GM12891 (cell line): ENCODE data around the gene ZNF391. TPM values are rescaled to one million over a fixed set of nuclear protein-coding genes. Genes with fewer than 3 reads are reported as not detected.
"Not testable (repeated sequence)": the region's sequence is repeated elsewhere in the genome, so short reads cannot be mapped to it uniquely, and the experiment has no call there.

Experiments
- DNase-seq: peaks from one replicate; pipeline ENCODE4 v3.0.0; 2011; ENCODE audit warnings: low spot score; ENCODE audit not compliant: insufficient read length
- FAIRE-seq: peaks from 2 replicates; lab custom pipeline; 2011; peaks lifted over from hg19 to GRCh38; lab: Jason Lieb, UNC
- PAX5 ChIP-seq: IDR thresholded peaks from 2 replicates; pipeline ENCODE4 v1.6.1; 2011; ENCODE audit warnings: low read length, moderate library complexity, mild to moderate bottlenecking; ENCODE audit not compliant: insufficient read depth, severe bottlenecking
- POLR2A ChIP-seq: IDR thresholded peaks from 2 replicates; pipeline ENCODE4 v1.6.1; 2011; ENCODE audit warnings: low read depth, low read length, control low read depth
- POLR2AphosphoS5 ChIP-seq: IDR thresholded peaks from 2 replicates; pipeline ENCODE4 v1.6.1; 2011; ENCODE audit warnings: low read depth, low read length, control low read depth
- POU2F2 ChIP-seq: IDR thresholded peaks from 2 replicates; pipeline ENCODE4 v1.6.1; 2011; ENCODE audit warnings: low read depth, mild to moderate bottlenecking, control low read depth, low read length, moderate library complexity
- SPI1 ChIP-seq: IDR thresholded peaks from 2 replicates; pipeline ENCODE4 v1.6.1; 2011; ENCODE audit warnings: low read depth, low read length, control low read depth
- TAF1 ChIP-seq: IDR thresholded peaks from 2 replicates; pipeline ENCODE4 v1.6.1; 2011; ENCODE audit warnings: low read depth, low read length, control low read depth
- polyA plus RNA-seq: library from polyadenylated mRNA; unstranded; fragments of >200 nt; gene quantifications from one replicate; pipeline ENCODE4 v1.2.1, GENCODE V29; 2012; ENCODE audit warnings: low read depth, missing spikeins, inconsistent platforms; ENCODE audit not compliant: missing spikeins

The ZNF391 gene
- 1.1 TPM for polyA plus RNA-seq

- FAIRE-seq (peak; percentile 91), DNase-seq (peak; percentile 67)
- TF ChIP-seq PAX5 (no peak), SPI1 (no peak), POU2F2 (no peak), POLR2AphosphoS5 (peak; percentile 80), POLR2A (peak; percentile 82), TAF1 (peak; percentile 86)
These were observed at the start of gene ZNF391 for GRCh38 chr6:27388293-27389197. TSS of gene ZNF391 (plus strand) at chr6:27388759. CDS start at chr6:27400371, 11,612 bp downstream.

DNA sequence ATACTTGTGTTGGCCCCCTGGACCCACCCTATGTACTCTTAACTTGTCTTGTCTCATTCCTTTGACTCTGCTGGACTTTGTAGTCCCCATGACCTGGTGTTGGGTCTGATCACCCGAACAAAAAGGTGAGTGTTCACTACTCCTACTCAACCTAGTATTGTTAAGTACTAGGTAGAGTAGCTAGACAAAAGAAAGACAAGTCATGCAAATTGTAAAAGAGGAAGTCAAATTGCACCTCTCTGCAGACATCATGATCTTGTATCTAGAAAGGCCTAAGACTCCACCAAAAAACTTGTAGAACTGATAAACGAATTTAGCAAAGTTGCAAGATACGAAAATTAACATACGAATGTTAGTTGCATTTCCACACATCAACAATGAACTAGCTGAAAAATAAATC is 35.7 kb upstream of the ZNF391 start:
- FAIRE-seq, result no peak
- TF ChIP-seq TAF1 (no peak), SPI1 (no peak), POLR2AphosphoS5 (no peak), PAX5 (no peak), POLR2A (no peak), POU2F2 (no peak)
- no peak for DNase-seq

GRCh38 chr6:27358786-27359185 is 29.8 kb upstream of the ZNF391 start:
- FAIRE-seq (no peak), DNase-seq (no peak)
- TF ChIP-seq POLR2A, result no peak
- no peak for TF ChIP-seq POLR2AphosphoS5
- TF ChIP-seq TAF1, result no peak
- TF ChIP-seq SPI1, result no peak
- TF ChIP-seq POU2F2, result no peak
- no peak for TF ChIP-seq PAX5

GRCh38 chr6:27359231-27359630 is 29.3 kb upstream of the ZNF391 start:
- DNase-seq (no peak), FAIRE-seq (no peak)
- TF ChIP-seq POU2F2 (no peak), SPI1 (no peak), PAX5 (no peak)

- no peak for DNase-seq
- TF ChIP-seq TAF1 (no peak), POLR2A (no peak), POU2F2 (no peak), PAX5 (no peak), POLR2AphosphoS5 (no peak), SPI1 (no peak)
- no peak for FAIRE-seq
These were observed 20.4 kb upstream of the ZNF391 start for GRCh38 chr6:27368202-27368601.

DNA sequence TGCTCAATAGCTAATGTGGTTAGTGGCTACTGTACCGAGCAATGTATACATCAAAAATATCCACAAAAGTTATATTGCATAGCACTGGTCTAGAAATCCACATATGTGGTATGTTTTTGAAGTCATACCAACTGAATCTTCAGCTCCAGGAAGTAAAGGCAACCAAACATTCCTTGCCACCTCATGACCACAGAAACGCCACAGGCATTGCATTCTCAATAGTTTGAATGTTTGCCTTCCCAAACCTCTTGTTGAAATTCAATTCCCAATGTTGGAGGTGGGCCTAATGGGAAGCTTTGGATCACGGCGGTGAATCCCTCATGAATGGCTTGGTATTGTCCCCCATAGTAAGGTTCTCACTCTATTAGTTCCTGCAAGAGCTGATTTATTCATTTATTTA is 18.2 kb upstream of the ZNF391 start:
- FAIRE-seq, result no peak
- DNase-seq, result no peak
- TF ChIP-seq TAF1 (no peak), SPI1 (no peak), POLR2AphosphoS5 (no peak), POLR2A (no peak), POU2F2 (no peak), PAX5 (no peak)

GRCh38 chr6:27374824-27375612 is 13.5 kb upstream of the ZNF391 start:
- FAIRE-seq, result peak; percentile 80
- DNase-seq, result peak; percentile 40
- TF ChIP-seq POU2F2 (no peak), POLR2A (no peak), TAF1 (no peak), POLR2AphosphoS5 (no peak), SPI1 (no peak)

DNA sequence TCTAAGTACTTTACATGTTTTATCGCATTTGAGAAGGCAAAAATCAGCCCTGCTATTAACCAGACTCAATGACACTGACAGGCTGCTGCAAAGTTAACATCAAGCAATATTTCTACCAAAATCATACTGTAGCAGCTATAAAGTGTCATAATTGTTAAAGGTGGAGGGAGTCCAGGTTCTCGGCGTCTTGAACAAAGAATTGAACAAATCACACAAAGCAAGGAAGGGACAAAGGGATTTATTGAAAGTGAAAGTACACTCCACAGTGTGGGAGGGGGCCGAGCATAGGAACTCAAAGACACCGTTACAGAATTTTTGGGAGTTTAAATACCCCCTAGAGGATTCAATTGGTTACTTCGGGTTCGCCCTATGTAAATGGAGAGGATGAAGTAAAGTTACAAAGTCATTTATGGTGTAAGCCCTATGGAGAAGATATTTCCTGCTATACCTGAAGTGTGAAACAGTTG is 12.9 kb upstream of the ZNF391 start:
- DNase-seq (no peak), FAIRE-seq (no peak)
- TF ChIP-seq TAF1 (no peak), POLR2A (no peak), SPI1 (no peak), PAX5 (no peak), POLR2AphosphoS5 (no peak), POU2F2 (no peak)

DNA sequence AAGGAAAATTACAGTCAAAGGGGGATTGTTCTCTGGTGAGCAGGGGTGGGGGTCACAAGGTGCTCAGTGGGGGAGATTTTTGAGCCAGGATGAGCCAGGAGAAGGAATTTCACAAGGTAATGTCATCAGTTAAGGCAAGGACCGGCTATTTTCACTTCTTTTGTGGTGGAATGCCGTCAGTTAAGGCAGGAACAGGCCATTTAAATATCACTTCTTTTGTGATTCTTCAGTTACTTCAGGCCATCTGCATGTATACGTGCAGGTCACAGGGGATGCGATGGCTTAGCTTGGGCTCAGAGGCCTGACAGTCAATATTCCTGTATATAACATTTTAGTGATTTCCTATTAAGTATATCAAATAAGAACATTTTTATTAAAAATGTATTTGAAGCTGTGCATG is 10.2 kb upstream of the ZNF391 start:
- FAIRE-seq, result not testable (repeated sequence)

DNA sequence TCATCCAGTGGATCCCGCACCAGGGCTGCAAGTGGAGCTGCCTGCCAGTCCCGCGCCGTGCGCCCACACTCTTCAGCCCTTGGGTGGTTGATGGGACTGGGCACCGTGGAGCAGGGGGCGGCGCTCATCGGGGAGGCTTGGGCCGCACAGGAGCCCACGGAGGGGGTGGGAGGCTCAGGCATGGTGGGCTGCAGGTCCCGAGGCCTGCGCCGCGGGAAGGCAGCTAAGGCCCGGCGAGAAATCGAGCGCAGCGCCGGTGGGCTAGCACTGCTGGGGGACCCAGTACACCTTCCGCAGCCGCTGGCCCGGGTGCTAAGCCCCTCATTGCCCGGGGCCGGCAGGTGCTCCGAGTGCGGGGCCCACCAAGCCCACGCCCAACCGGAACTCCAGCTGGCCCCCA is 7.6 kb upstream of the ZNF391 start:
- not testable (repeated sequence) for DNase-seq, FAIRE-seq

More for the DNA sequence above, 10.2 kb upstream of the ZNF391 start:
- DNase-seq, result not testable (repeated sequence)
